ENCODE results near the gene DCDC1.

Gene DCDC1

GRCh38 chr11:31199378-31199777, 170.2 kb downstream of the DCDC1 start:
- Mint-ChIP-seq H3K36me3 (no peaks in the 10 kb centered on the region), H3K4me3 (no peak overlapping the region), H3K4me1 (no peaks in the 10 kb centered on the region)

GRCh38 chr11:31173926-31174680, 195.4 kb downstream of the DCDC1 start:
- Mint-ChIP-seq H3K4me1 (no peaks in the 10 kb centered on the region), H3K27ac (no peak overlapping the region), H3K4me3 (no peak overlapping the region), H3K9me3 (peaks cover 17% of the 10 kb centered on the region), H3K27me3 (no peaks in the 10 kb centered on the region), H3K36me3 (no peaks in the 10 kb centered on the region)

More at GRCh38 chr11:31199378-31199777, 170.2 kb downstream of the DCDC1 start:
- no peaks in the 10 kb centered on the region for H3K9me3 Mint-ChIP-seq
- peaks cover 3% of the 10 kb centered on the region for H3K27me3 Mint-ChIP-seq
- H3K27ac Mint-ChIP-seq: no peak overlapping the region

GRCh38 chr11:31160504-31161422, 208.8 kb downstream of the DCDC1 start:
- H3K4me1 Mint-ChIP-seq: no peaks in the 10 kb centered on the region
- H3K9me3 Mint-ChIP-seq: no peaks in the 10 kb centered on the region
- no peaks in the 10 kb centered on the region for H3K36me3 Mint-ChIP-seq
- peaks cover 1% of the 10 kb centered on the region for H3K27me3 Mint-ChIP-seq
- H3K4me3 Mint-ChIP-seq: no peak overlapping the region
- H3K27ac Mint-ChIP-seq: no peak overlapping the region

GRCh38 chr11:31150841-31151240, 218.7 kb downstream of the DCDC1 start:
- no peaks in the 10 kb centered on the region for H3K4me1 Mint-ChIP-seq
- no peaks in the 10 kb centered on the region for H3K9me3 Mint-ChIP-seq
- H3K27me3 Mint-ChIP-seq: peaks cover 3% of the 10 kb centered on the region
- H3K4me3 Mint-ChIP-seq: no peak overlapping the region
- no peak overlapping the region for H3K27ac Mint-ChIP-seq
- H3K36me3 Mint-ChIP-seq: no peaks in the 10 kb centered on the region

GRCh38 chr11:31150011-31150410, 219.5 kb downstream of the DCDC1 start:
- Mint-ChIP-seq H3K9me3 (no peaks in the 10 kb centered on the region), H3K4me1 (no peaks in the 10 kb centered on the region), H3K27me3 (peaks cover 3% of the 10 kb centered on the region), H3K36me3 (no peaks in the 10 kb centered on the region), H3K27ac (no peak overlapping the region), H3K4me3 (no peak overlapping the region)

GRCh38 chr11:31141789-31142188, 227.8 kb downstream of the DCDC1 start:
- Mint-ChIP-seq H3K36me3 (no peaks in the 10 kb centered on the region), H3K4me1 (no peaks in the 10 kb centered on the region), H3K9me3 (no peaks in the 10 kb centered on the region), H3K27me3 (peaks cover 9% of the 10 kb centered on the region), H3K27ac (no peak overlapping the region), H3K4me3 (no peak overlapping the region)

GRCh38 chr11:31139479-31139878, 230.1 kb downstream of the DCDC1 start:
- Mint-ChIP-seq H3K4me3 (no peak overlapping the region), H3K27me3 (peaks cover 9% of the 10 kb centered on the region), H3K27ac (no peak overlapping the region), H3K36me3 (no peaks in the 10 kb centered on the region), H3K9me3 (no peaks in the 10 kb centered on the region), H3K4me1 (no peaks in the 10 kb centered on the region)

GRCh38 chr11:31132531-31133421, 236.8 kb downstream of the DCDC1 start:
- Mint-ChIP-seq H3K27me3 (peaks cover 2% of the 10 kb centered on the region), H3K36me3 (no peaks in the 10 kb centered on the region), H3K4me1 (no peaks in the 10 kb centered on the region), H3K9me3 (peaks cover 5% of the 10 kb centered on the region), H3K4me3 (no peak overlapping the region), H3K27ac (no peak overlapping the region)

GRCh38 chr11:31131760-31132159, 237.8 kb downstream of the DCDC1 start:
- H3K36me3 Mint-ChIP-seq: no peaks in the 10 kb centered on the region
- H3K4me3 Mint-ChIP-seq: no peak overlapping the region

GRCh38 chr11:31127290-31127689, 242.2 kb downstream of the DCDC1 start:
- Mint-ChIP-seq H3K36me3 (no peaks in the 10 kb centered on the region), H3K9me3 (peaks cover 10% of the 10 kb centered on the region), H3K27ac (no peak overlapping the region), H3K4me1 (no peaks in the 10 kb centered on the region), H3K27me3 (no peaks in the 10 kb centered on the region), H3K4me3 (no peak overlapping the region)

More at GRCh38 chr11:31131760-31132159, 237.8 kb downstream of the DCDC1 start:
- Mint-ChIP-seq H3K4me1 (no peaks in the 10 kb centered on the region), H3K27me3 (no peaks in the 10 kb centered on the region), H3K27ac (no peak overlapping the region), H3K9me3 (peaks cover 5% of the 10 kb centered on the region)

GRCh38 chr11:31120428-31120827, 249.1 kb downstream of the DCDC1 start:
- no peak overlapping the region for H3K27ac Mint-ChIP-seq
- no peaks in the 10 kb centered on the region for H3K4me1 Mint-ChIP-seq
- no peaks in the 10 kb centered on the region for H3K36me3 Mint-ChIP-seq
- H3K27me3 Mint-ChIP-seq: no peaks in the 10 kb centered on the region
- no peak overlapping the region for H3K4me3 Mint-ChIP-seq
- H3K9me3 Mint-ChIP-seq: peaks cover 5% of the 10 kb centered on the region

GRCh38 chr11:31118566-31118965, 251.0 kb downstream of the DCDC1 start:
- H3K4me1 Mint-ChIP-seq: no peaks in the 10 kb centered on the region
- H3K9me3 Mint-ChIP-seq: peaks cover 4% of the 10 kb centered on the region
- no peaks in the 10 kb centered on the region for H3K27me3 Mint-ChIP-seq
- H3K36me3 Mint-ChIP-seq: no peaks in the 10 kb centered on the region
- H3K4me3 Mint-ChIP-seq: no peak overlapping the region
- no peak overlapping the region for H3K27ac Mint-ChIP-seq

GRCh38 chr11:31117038-31117437, 252.5 kb downstream of the DCDC1 start:
- H3K4me3 Mint-ChIP-seq: no peak overlapping the region
- H3K9me3 Mint-ChIP-seq: no peaks in the 10 kb centered on the region
- no peaks in the 10 kb centered on the region for H3K27me3 Mint-ChIP-seq
- H3K36me3 Mint-ChIP-seq: no peaks in the 10 kb centered on the region
- no peaks in the 10 kb centered on the region for H3K4me1 Mint-ChIP-seq
- no peak overlapping the region for H3K27ac Mint-ChIP-seq

GRCh38 chr11:31114442-31114841, 255.1 kb downstream of the DCDC1 start:
- Mint-ChIP-seq H3K27ac (no peak overlapping the region), H3K9me3 (no peaks in the 10 kb centered on the region), H3K4me3 (no peak overlapping the region), H3K27me3 (no peaks in the 10 kb centered on the region), H3K4me1 (no peaks in the 10 kb centered on the region), H3K36me3 (no peaks in the 10 kb centered on the region)

- Mint-ChIP-seq H3K27me3 (no peaks in the 10 kb centered on the region), H3K27ac (no peak overlapping the region), H3K9me3 (no peaks in the 10 kb centered on the region), H3K36me3 (no peaks in the 10 kb centered on the region), H3K4me3 (no peak overlapping the region), H3K4me1 (no peaks in the 10 kb centered on the region)
Observed at GRCh38 chr11:31110830-31111229, 258.7 kb downstream of the DCDC1 start.

All from activated naive CD4-positive, alpha-beta T cell treated with anti-CD3 and anti-CD28 coated beads, Interleukin-2, amount 50 U/mL, for 24 hours (primary cell).